Body of pancreas (tissue), 4 donors: ENCODE results near the gene TACC2. TPM values are rescaled to one million over a fixed set of nuclear protein-coding genes. Genes with fewer than 3 reads are reported as not detected.

Source experiments
- ATAC-seq: fragments of 150-250 bp; one replicate; pipeline ENCODE4 v1.9.1; 2016
- DNase-seq, 4 donors: peaks; one replicate each; pipeline ENCODE4 v3.0.0-alpha.2; 2019
- H3K27ac ChIP-seq, 4 donors: fragments of 200-600 bp; sonication (generic); 1 replicate in 3 of 4; 2 replicates in 1 of 4; pipeline versions ENCODE4 v1.5.1 to v1.6.1; 2016 to 2019; ENCODE audit warnings: mild to moderate bottlenecking in 1 of 4, mixed read lengths in 1 of 4, moderate library complexity in 1 of 4
- H3K27me3 ChIP-seq, 2 donors: fragments of 200-600 bp; sonication (generic); one replicate each; pipeline ENCODE4 v1.6.0; 2016; ENCODE audit warnings: mild to moderate bottlenecking in 1 of 2
- H3K36me3 ChIP-seq, 2 donors: fragments of 200-600 bp; sonication (generic); replicated peaks in 1 of 2; 2 replicates each; pipeline ENCODE4 v1.5.1; 2016; ENCODE audit warnings: low read depth in 2 of 2; ENCODE audit not compliant: insufficient read depth in 1 of 2
- H3K4me1 ChIP-seq: fragments of 200-600 bp; sonication (generic); one replicate; pipeline ENCODE4 v1.6.0; 2016
- H3K4me3 ChIP-seq, 2 donors: fragments of 200-600 bp; sonication (generic); 1 replicate in 1 of 2; 2 replicates in 1 of 2; pipeline ENCODE4 v1.5.1; 2016 to 2019
- H3K9me3 ChIP-seq, 3 donors: fragments of 200-600 bp; sonication (generic); 1 replicate in 2 of 3; 2 replicates in 1 of 3; pipeline ENCODE4 v1.5.1; 2016
- POLR2A ChIP-seq, 3 donors: fragments of 450-650 bp; IDR thresholded peaks; one replicate each; pipeline ENCODE4 v1.6.1; 2016; ENCODE audit warnings: antibody characterized with exemption in 3 of 3, mild to moderate bottlenecking in 2 of 3
- WGBS, 2 donors: methylation state at CpG; one replicate each; pipeline ENCODE4 v1.1.5; 2017; 5-methylcytosine and 5-hydroxymethylcytosine counted together
- intact Hi-C: fragments of 100-400 bp; cut with DNase I; formaldehyde crosslinking; loops from one replicate; pipeline ENCODE4 v1.15.1; 2023
- total RNA-seq, 2 donors: library from RNA; depleted of rRNA; stranded (reverse); fragments of >200 nt; gene quantifications; one replicate each; pipeline ENCODE4 v1.1.0, GENCODE V29; 2016
- TF ChIP-seq, protein P1 (sequence below), 7 experiments: fragments of 450-650 bp in 4 of 7; fragments of 200-600 bp in 3 of 7; sonication (generic) in 3 of 7; IDR thresholded peaks; one replicate each; pipeline ENCODE4 v1.5.1; 2016 to 2019; ENCODE audit warnings: antibody characterized with exemption in 7 of 7

TACC2 gene
- total RNA-seq, 2 donors from 2014 or later, result 29.0 to 38.7 TPM

- no peak overlapping the region for H3K27ac ChIP-seq
- H3K36me3 ChIP-seq, result no peaks in the 10 kb centered on the region
- no peaks in the 10 kb centered on the region for H3K9me3 ChIP-seq
- intact Hi-C loops, result no loop called here
- ATAC-seq (no peak), DNase-seq (no peak)
- TF ChIP-seq, protein P1, sequence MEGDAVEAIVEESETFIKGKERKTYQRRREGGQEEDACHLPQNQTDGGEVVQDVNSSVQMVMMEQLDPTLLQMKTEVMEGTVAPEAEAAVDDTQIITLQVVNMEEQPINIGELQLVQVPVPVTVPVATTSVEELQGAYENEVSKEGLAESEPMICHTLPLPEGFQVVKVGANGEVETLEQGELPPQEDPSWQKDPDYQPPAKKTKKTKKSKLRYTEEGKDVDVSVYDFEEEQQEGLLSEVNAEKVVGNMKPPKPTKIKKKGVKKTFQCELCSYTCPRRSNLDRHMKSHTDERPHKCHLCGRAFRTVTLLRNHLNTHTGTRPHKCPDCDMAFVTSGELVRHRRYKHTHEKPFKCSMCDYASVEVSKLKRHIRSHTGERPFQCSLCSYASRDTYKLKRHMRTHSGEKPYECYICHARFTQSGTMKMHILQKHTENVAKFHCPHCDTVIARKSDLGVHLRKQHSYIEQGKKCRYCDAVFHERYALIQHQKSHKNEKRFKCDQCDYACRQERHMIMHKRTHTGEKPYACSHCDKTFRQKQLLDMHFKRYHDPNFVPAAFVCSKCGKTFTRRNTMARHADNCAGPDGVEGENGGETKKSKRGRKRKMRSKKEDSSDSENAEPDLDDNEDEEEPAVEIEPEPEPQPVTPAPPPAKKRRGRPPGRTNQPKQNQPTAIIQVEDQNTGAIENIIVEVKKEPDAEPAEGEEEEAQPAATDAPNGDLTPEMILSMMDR (IDR thresholded peaks at IDR 0.05), result no peak
- TF ChIP-seq POLR2A (IDR thresholded peaks at IDR 0.05), result no peak
- no peaks in the 10 kb centered on the region for H3K4me1 ChIP-seq
- 88 to 89% methylated on average over 10 to 12 of the region's 15 CpGs for WGBS, 2 donors
- no peak overlapping the region for H3K4me3 ChIP-seq
- H3K27me3 ChIP-seq, result no peaks in the 10 kb centered on the region
Measured at GRCh38 chr10:122084286-122085041, 95.5 kb downstream of the TACC2 start.

- Histone ChIP-seq H3K36me3 (no peaks in the 10 kb centered on the region), H3K4me3 (no peak overlapping the region)
- no peak for ATAC-seq
Measured at GRCh38 chr10:122085423-122085911, 96.5 kb downstream of the TACC2 start.

DNA sequence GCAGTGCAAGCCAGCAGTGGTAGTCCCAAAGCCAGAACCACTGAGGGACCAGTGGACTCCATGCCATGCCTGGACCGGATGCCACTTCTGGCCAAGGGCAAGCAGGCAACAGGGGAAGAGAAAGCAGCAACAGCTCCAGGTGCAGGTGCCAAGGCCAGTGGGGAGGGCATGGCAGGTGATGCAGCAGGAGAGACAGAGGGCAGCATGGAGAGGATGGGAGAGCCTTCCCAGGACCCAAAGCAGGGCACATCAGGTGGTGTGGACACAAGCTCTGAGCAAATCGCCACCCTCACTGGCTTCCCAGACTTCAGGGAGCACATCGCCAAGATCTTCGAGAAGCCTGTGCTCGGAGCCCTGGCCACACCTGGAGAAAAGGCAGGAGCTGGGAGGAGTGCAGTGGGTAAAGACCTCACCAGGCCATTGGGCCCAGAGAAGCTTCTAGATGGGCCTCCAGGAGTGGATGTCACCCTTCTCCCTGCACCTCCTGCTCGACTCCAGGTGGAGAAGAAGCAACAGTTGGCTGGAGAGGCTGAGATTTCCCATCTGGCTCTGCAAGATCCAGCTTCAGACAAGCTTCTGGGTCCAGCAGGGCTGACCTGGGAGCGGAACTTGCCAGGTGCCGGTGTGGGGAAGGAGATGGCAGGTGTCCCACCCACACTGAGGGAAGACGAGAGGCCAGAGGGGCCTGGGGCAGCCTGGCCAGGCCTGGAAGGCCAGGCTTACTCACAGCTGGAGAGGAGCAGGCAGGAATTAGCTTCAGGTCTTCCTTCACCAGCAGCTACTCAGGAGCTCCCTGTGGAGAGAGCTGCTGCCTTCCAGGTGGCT lies 97.7 kb downstream of the TACC2 start:
- Histone ChIP-seq H3K27ac (no peak overlapping the region), H3K9me3 (no peaks in the 10 kb centered on the region), H3K36me3 (no peaks in the 10 kb centered on the region), H3K4me3 (no peak overlapping the region), H3K27me3 (no peaks in the 10 kb centered on the region), H3K4me1 (no peaks in the 10 kb centered on the region)
- intact Hi-C loops, result no loop called here
- 88 to 97% methylated on average over 5 to 9 of the region's 9 CpGs for WGBS, 2 donors
- no peak for TF ChIP-seq POLR2A (IDR thresholded peaks at IDR 0.05)
- TF ChIP-seq, protein P1 (IDR thresholded peaks at IDR 0.05), result no peak
- DNase-seq (no peak), ATAC-seq (no peak)

More at GRCh38 chr10:122085423-122085911, 96.5 kb downstream of the TACC2 start:
- H3K9me3 ChIP-seq, result no peaks in the 10 kb centered on the region
- H3K27me3 ChIP-seq, result no peaks in the 10 kb centered on the region
- intact Hi-C loops, result no loop called here
- TF ChIP-seq POLR2A (IDR thresholded peaks at IDR 0.05), result no peak
- TF ChIP-seq, protein P1 (IDR thresholded peaks at IDR 0.05), result no peak
- DNase-seq, result no peak
- no peaks in the 10 kb centered on the region for H3K4me1 ChIP-seq
- H3K27ac ChIP-seq, result no peak overlapping the region
- 60 to 87% methylated on average over 1 to 8 of the region's 8 CpGs for WGBS, 2 donors

- ATAC-seq (no peak), DNase-seq (no peak)
- Histone ChIP-seq H3K4me3 (no peak overlapping the region), H3K27me3 (no peaks in the 10 kb centered on the region), H3K4me1 (no peaks in the 10 kb centered on the region), H3K9me3 (no peaks in the 10 kb centered on the region), H3K27ac (no peak overlapping the region), H3K36me3 (no peaks in the 10 kb centered on the region)
- WGBS, 2 donors, result 77 to 100% methylated on average over 3 to 9 of the region's 9 CpGs
- intact Hi-C loops, result no loop called here
- no peak for TF ChIP-seq POLR2A (IDR thresholded peaks at IDR 0.05)
- TF ChIP-seq, protein P1 (IDR thresholded peaks at IDR 0.05), result no peak
Measured at GRCh38 chr10:122087436-122087835, 98.5 kb downstream of the TACC2 start.
